HG02870 (cell line): ENCODE results near the gene NIT2.
"Not testable (repeated sequence)": the region's sequence is repeated elsewhere in the genome, so short reads cannot be mapped to it uniquely, and the experiment has no call there.

Source experiments
- ATAC-seq: cut with Tn5 transposase; IDR thresholded peaks from one replicate; pipeline ENCODE4 v1.9.1; 2021; ENCODE audit warnings: mild to moderate bottlenecking, moderate library complexity; ENCODE audit not compliant: unreplicated experiment

The NIT2 gene

DNA sequence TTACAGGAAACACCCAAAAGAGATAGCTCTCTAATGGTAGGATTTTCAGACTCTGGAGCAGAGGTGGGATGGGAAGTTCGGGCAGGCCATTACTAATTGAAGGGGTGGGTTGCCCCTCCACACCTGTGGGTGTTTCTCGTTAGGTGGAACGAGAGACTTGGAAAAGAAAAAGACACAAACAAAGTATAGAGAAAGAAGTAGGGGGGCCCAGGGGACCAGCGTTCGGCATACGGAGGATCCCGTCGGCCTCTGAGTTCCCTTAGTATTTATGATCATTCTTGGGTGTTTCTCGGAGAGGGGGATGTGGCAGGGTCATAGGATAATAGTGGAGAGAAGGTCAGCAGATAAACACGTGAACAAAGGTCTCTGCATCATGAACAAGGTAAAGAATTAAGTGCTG is 1.7 kb downstream of the NIT2 start:
- not testable (repeated sequence) for ATAC-seq

DNA sequence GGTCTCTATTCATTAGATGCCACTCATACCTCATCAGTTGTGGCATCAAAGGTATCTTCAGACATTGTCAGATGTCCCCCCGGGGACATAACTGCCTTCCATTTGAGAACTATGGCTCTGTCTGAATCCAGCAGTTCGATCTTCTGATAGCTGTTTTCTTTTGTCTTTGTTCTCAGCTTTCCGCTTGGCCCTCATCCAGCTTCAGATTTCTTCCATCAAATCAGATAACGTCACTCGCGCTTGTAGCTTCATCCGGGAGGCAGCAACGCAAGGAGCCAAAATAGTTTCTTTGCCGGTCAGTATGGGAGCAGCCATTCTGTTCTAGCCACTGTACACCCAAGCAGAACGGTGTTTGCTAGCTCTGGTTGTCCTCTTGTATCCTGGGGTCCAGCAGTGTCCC is 4.4 kb downstream of the NIT2 start:
- no peak for ATAC-seq

DNA sequence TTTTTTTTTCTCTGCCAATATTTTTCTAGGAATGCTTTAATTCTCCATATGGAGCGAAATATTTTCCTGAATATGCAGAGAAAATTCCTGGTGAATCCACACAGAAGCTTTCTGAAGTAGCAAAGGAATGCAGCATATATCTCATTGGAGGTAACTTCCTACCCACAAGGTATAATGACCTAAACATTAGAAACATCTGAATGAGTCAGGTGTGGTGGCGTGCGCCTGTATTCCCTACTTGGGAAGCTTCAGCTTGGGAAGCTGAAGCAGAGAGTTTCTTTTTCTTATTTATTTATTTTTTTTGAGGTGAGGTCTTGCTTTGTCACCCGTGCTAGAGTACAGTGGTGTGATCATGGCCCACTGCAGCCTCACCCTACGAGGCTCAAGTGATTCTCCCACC is 5.2 kb downstream of the NIT2 start:
- no peak for ATAC-seq

DNA sequence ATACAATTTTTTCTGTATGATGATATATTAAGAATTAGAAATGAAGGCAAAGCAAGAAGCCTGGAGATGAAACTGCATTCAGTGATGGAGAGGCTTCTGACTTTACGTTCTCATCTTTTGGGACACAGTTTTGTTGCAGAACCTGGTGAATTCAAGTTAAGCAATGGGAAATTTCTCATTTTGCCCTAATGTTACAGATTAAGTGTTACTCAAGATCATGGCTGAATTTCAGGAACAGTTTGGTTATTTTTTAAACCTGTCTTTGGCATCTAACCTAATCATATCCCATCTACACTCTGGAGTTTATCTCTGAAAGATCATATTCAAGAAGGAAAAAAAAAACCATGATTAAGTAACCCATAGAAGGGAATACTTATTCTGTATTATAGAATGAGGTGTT is 6.0 kb downstream of the NIT2 start:
- no peak for ATAC-seq

DNA sequence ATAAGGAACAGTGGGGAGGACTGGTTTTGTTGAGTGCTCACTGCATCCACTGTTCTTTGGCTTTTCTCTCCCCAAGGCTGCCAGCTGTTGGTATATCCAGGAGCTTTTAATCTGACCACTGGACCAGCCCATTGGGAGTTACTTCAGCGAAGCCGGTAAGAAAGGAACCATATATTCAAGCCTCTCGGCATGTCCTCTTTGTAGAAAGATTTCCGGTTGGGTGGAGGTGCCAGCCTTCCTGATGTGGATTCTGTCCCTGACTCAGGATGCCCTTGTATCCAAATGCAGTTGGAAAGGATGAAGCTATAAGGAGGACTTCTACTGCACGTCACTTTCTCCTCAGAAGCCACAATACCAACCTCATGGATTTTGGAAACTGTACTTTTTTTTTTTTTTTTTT is 14.2 kb downstream of the NIT2 start:
- ATAC-seq: no peak

DNA sequence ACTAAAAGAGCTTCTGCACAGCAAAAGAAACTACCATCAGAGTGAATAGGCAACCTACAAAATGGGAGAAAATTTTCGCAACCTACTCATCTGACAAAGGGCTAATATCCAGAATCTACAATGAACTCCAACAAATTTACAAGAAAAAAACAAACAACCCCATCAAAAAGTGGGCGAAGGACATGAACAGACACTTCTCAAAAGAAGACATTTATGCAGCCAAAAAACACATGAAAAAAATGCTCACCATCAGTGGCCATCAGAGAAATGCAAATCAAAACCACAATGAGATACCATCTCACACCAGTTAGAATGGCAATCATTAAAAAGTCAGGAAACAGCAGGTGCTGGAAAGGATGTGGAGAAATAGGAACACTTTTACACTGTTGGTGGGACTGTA is 17.2 kb downstream of the NIT2 start:
- ATAC-seq: not testable (repeated sequence)

DNA sequence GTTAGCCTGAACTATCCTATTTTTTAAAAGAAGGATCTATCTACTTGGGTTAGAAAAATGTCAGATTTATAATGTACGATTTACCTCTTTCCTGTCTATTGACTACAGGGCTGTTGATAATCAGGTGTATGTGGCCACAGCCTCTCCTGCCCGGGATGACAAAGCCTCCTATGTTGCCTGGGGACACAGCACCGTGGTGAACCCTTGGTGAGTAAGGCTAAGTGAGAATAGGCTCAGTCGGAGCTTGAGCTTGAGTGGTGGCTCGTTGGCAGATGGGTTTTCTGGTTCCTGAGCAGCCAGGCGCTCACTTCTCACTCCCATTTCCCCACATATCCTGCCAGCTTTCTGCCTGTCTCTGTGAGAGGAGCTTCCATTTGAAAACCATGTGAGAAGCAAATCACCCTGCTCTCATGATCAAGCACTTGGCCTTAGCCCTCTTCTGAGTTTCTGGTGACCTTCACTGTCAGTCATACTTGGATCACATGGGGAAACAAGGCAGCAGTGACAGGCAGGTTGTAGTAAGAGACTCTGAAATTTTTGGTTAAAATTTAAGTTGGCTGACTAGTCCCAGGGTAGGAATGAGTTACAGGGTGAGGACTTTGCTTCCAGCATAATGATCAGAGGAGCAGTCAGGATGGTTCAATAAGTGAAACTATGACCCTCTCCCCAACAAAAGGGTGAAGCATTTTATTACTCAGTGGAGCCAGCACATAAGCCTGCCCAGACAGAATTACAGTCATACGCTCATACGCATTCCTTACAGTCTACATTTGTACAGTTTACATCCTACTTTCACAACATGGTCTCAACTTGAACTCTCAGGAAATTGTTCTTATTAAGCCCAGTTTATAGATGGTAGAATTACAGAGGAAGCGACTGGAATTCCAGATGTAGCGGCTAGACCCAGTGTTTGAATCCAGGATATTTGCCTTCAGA is 18.0 kb downstream of the NIT2 start:
- ATAC-seq: no peak

DNA sequence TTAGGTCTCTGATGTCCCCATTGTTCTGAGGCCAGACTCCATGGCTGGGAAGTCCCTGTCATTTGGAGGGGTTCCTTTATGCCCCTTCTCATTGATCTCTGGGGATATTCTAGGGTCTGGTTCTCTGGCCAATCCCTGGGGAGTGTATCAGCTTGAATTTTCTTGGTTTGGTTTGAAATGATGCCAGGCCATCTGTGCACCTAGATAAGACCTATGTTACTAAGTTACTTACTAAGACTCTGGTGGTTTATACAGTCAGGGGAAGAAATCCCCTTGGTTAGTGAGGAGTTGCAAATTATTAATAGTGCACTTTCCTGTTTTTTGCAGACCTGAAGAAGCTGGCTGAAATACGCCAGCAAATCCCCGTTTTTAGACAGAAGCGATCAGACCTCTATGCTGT is 20.3 kb downstream of the NIT2 start:
- no peak for ATAC-seq

DNA sequence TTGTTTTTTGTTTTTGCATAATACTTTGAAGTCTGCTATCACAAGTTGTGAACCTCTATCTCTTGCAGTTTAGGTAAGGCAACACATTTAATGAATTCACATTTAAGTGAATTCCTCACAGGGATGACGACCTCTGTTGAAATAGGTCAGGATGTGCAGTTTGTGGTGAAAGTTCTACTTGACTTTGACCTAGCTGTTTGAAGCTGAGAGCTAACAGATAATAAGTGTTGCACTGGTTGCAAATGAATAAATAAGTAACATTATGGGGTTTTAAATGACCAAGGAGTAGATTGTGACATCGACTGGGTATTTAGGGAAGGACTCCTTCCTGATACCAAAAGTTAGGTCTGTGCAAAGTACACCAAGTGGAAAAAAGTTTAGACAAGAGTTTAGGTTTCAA is 23.9 kb downstream of the NIT2 start:
- ATAC-seq: no peak

DNA sequence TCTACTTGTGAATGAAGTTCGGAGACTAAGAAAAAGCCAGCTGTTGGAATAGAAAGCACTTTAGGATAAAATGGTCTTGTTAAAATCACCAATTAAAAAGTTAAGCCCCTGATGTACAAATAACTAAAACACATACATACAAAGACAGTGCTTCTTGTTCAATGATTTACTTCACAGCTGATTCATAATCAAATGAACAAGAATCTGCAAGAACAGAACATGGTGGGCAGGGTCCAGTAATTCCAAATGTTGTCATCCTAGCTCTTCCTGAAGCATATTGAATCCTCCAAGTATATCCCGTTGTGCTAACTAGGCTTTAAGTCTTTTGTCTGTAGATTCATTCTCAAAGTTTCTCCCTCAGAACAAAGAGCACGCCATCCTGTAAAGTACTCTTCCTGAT is 24.5 kb downstream of the NIT2 start:
- no peak for ATAC-seq

DNA sequence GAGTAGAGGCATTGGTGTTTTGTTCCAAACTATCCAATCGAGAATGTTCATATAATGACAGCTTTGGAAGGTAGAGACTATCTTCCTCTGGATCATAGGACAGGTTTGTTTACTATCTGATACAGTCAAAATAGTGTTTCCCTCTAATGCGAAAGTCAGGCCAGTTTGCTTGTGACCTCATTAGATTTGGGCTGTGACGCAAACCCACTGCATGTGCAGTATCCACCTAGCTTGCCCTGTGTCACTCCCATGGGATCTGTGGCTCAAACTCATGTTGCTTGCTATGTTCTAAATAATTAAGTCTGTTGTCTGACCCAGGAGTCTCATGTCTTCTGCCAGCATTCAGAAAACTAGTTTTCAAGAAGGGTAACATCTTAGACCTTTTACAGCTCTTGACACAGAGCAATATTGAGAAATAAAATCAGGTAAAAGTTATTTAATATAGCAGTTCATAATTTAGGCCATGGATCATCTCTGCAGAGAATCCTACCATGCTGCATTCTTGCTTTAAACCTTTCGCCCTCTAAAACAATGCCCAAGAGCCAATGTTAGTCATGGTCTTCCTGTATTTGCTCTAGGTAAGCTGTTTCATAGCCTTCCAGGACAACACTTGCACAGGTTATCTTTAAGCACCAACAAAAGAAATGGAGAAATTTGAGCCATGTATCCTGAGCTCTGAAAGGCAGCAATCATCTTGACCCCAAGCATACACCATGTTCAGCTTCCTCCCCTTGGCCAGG is 26.4 kb downstream of the NIT2 start:
- ATAC-seq: no peak

DNA sequence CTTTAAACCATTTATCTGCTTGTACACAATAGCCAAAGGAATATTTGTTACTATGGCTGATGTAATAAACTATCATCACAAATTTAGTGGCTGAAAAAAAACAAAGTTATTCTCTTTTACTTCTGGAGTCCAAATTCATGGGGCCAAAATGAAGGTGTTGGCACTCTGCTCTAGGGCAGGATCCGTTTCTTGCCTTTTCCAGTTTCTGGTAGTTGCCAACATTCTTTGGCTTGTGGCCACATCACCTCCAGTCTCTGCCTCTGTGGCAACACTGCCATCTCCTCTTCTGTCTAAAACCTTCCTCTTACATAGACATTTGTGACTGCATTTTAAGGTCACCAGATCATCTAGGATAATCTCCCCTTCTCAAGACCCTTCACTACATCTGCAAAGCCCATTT is 27.3 kb downstream of the NIT2 start:
- no peak for ATAC-seq

DNA sequence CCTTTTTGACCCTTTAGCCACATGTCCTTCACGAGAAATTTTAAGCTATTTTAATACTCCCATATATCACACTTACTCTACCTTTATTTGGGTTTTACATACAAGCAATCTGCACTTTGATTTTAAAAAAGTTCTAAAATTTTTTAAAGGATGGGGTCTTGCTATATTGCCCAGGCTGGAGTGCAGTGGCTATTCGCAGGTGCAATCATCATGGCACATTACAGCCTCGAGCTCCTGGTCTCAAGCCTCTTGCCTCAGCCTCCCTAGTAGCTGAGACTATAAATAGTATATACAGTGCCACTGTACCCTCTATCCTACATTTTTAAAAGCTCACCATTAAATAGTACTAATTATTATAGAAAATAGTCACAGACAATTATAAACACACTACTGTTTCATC is 29.9 kb downstream of the NIT2 start:
- ATAC-seq: no peak

DNA sequence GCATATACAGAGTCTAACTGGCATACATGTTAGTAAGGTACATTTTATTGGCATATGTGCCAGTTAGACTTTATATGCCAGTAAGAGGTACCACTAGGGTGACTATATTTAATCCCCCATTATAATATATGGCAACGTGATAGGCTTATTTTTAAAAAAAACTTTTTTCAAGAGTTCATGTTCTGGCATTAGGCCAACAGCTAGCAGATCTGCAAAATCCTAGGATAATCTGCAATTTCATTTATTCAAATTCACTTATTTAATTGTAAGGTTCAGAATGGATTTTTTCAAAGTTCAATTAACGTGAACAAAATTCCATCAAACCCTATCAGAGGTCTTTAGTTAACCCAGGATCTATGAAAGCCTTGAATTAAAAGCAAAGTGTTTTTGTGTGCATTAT is 31.9 kb downstream of the NIT2 start:
- no peak for ATAC-seq

DNA sequence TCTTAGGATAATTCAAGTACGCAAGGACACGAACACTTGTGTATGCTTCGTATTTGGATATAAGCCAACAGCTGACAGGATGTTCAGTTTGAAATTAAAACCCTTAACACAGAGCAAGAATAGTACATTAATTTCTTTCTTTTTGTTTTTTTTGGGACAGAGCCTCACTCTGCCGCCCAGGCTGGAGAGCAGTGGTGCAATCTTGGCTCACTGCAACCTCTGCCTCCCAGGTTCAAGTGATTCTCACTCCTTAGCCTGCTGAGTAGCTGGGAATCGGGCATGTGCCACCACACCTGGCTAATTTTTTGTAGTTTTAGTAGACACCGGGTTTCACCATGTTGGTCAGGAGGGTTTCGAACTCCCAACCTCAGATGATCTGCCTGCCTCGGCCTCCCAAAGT is 33.9 kb downstream of the NIT2 start:
- ATAC-seq: no peak

DNA sequence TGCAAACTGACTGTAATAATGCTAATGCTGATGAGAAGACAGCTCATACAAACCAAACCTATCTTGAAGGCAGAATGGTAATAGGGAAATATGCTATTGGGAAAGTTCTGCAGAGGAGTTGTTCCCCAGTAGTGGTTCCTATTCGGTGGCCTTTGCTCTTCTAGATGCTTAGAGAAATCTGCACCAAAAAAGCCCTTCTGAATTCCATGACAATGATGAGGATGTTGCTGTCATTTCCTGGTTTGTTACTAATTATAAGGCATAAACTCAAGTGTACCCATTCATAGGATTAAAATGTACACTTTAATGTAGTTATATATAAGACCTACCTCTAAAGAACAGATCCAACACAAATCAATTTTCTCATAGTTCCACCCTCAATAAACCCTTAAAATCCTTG is 36.2 kb downstream of the NIT2 start:
- no peak for ATAC-seq

DNA sequence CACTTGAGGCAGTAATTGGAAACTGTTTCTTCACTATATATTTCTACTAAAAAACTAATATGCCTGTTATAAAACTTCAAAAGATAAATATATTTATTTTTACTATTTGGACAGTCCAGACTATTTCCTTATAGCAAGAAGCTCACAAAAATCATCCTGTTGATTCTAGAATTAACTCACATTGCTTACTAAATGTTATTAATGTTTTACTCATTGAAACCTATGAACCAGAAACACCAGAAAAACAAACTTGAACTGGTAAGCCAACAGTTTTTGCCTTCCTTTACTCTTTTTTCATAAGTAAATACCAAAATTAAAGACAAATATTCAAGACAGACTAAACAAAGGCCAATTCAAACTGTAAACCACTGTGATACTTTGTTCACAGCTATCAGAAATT is 40.0 kb downstream of the NIT2 start:
- no peak for ATAC-seq

DNA sequence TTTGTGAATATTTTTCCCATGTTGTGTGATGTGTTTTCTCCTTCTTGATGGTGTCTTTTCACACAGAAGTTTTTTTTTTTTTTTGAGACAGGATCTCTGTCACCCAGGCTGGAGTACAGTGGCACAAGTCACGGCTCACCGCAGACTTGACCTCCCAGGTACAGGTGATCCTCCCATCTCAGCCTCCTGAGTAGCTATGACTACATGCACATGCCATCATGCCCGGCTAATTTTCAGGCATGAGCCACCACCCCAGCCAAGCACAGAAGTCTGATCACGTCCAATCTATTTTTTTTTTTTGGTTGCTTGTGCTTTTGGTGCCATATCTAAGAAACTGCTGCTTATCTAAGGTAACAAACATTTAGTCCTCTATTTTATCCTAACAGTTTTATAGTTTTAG is 41.7 kb downstream of the NIT2 start:
- ATAC-seq: no peak

DNA sequence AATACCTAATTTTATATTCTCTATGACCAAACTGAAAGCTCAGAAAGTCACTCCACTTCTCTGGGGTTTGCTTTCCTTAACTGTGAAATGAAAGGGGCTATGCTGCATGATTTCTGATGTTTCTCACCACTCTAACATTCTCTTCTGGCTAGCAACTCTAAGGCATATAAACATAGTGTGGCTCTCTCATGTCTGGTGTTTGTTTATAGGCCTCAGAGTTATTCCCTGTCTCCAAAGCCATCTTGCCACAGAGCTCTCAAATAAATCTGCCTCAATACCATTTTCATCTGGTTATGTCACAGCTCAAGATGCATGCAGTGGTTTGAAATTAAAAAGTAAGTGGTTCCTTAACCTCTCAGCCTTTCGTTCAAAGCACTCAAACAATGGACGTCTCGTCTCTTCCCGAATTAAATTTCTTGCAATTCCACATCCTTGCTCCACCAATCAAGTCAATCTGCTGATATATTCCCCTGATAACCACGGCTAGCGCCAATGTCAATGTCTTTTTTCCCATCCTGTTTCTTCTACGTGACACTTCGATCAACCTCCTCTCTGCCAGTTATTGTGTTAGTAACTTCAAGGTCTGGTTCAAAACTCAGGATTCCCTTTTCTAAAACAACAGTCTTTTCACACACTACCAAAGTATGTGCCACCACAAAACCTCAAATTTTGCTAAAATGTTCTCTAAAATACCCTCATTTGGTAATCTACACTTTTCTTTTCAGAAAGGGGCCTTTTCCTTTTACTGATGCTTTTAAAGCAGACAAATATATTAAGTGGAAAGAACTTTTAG is 50.4 kb downstream of the NIT2 start:
- no peak for ATAC-seq

DNA sequence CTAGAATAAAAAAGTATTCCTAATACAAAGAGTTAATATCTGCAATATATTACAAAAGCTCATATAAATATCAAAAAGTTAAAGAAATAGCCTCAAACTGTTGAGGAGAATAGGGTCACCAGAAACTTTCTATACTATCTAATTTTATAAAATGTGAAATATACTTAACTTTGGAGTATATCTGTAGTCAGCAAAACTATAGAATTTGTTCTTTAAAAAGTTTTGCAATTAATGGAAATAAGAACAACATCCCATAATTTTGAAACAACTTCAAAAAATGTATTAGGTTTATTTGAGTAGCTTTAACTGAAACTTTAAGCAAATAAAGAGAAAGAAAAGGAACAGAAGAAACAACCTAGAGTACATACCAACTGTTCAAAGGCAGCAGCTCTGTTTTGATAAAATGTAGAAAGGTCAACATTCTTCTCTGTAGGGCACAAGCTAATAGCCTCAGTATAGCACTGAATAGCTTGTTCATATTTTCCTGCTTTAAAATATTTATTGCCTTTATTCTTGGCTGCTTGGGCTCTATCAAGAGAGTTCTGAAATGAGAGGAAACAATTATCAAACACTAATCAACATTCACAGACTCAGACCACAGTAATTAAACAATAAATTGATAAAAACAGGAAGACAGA is 52.0 kb downstream of the NIT2 start:
- ATAC-seq: no peak

DNA sequence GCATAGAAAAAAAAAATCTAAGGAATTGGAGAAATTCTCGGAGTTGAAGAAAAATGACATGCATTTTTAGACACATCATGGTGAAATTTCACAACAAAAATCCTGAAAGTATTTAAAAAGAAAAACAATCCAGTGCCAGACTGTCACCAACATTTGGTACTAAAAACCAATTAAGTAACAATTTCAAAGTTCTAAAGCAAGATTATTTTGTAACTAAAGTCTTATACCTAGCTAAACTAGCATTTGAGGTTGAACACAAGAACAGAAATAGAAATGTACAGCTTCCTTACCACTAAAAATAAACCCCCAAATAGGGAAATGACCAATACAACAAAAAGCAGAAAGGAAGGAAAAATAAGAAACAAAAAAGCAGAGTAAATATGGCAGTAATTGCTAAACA is 54.5 kb downstream of the NIT2 start:
- no peak for ATAC-seq
